NB4 (cell line): ENCODE measurements around the gene TEN1.
"Not testable (repeated sequence)": the region's sequence is repeated elsewhere in the genome, so short reads cannot be mapped to it uniquely, and the experiment has no call there.

Experiments used
- CTCF ChIP-seq: IDR thresholded peaks from one replicate; pipeline ENCODE4 v1.5.1; 2012; ENCODE audit warnings: low read depth, low read length
- MAX ChIP-seq: IDR thresholded peaks from 2 replicates; pipeline ENCODE4 v1.6.1; 2011; ENCODE audit warnings: low read depth, low read length
- MYC ChIP-seq: IDR thresholded peaks from 2 replicates; pipeline ENCODE4 v1.6.1; 2011; ENCODE audit warnings: low read depth, low read length
- POLR2A ChIP-seq: IDR thresholded peaks from 2 replicates; pipeline ENCODE4 v1.6.1; 2011; ENCODE audit warnings: mild to moderate bottlenecking; ENCODE audit not compliant: insufficient read length; ENCODE audit errors: extremely low read depth

GRCh38 chr17:75969044-75969443 is 10.0 kb upstream of the TEN1 start:
- TF ChIP-seq POLR2A, CTCF, MAX, MYC: not testable (repeated sequence)
